ENCODE results near the gene MVK. TPM values are rescaled to one million over a fixed set of nuclear protein-coding genes. Genes with fewer than 3 reads are reported as not detected.

Gene MVK
- polyA plus RNA-seq, 1 of the 3 experiments (the other 2 are of a cell fraction), result 7.0 TPM

GRCh38 chr12:109586385-109587296, 13.0 kb downstream of the MVK start:
- H3K9me3 ChIP-seq, result no peaks in the 10 kb centered on the region
- WGBS (ENCODE audit: low lambda C conversion rate), result 78% methylated on average over 10 of the region's 10 CpGs
- ChIA-PET CTCF (interaction anchor here (0.8 to 3.9 kb wide), 6 partner anchors 8 to 259 kb away, joined by 3 to 25 read pairs (median 4); no protein-coding TSS in a partner anchor), POLR2A (no interaction called here)
- no peaks in the 10 kb centered on the region for H4K20me1 ChIP-seq (ENCODE audit: insufficient read depth)
- H3K4me2 ChIP-seq, result no peak overlapping the region
- TF ChIP-seq FOSL2 (IDR thresholded peaks at IDR 0.05; ENCODE audit: borderline replicate concordance, low read depth), result no peak
- TF ChIP-seq RCOR1 (IDR thresholded peaks at IDR 0.05; ENCODE audit: low read length), result no peak
- TF ChIP-seq NRF1 (IDR thresholded peaks at IDR 0.05; ENCODE audit: low read depth, low read length), result no peak
- TF ChIP-seq GATA2 (CRISPR knock-in tag; IDR thresholded peaks at IDR 0.05), result no peak
- TF ChIP-seq TCF12 (IDR thresholded peaks at IDR 0.05), result no peak
- TF ChIP-seq SIN3A (IDR thresholded peaks at IDR 0.05; ENCODE audit: borderline replicate concordance, low read depth, low read length), result no peak
- no peak for TF ChIP-seq REST (IDR thresholded peaks at IDR 0.05; ENCODE audit: low read depth, low read length)
- no peak for TF ChIP-seq PBX3 (IDR thresholded peaks at IDR 0.05)
- no peak for TF ChIP-seq EP300 (IDR thresholded peaks at IDR 0.05; ENCODE audit: borderline replicate concordance in 1 of 2, low read depth in 1 of 2, low read length in 1 of 2)
- no peak for TF ChIP-seq RFX5 (IDR thresholded peaks at IDR 0.05; ENCODE audit: low read length)
- no peak for TF ChIP-seq POLR2AphosphoS5 (IDR thresholded peaks at IDR 0.05; ENCODE audit: low read depth, low read length)
- TF ChIP-seq MXI1 (IDR thresholded peaks at IDR 0.05; ENCODE audit: low read depth, low read length), result no peak
- TF ChIP-seq CTCF (IDR thresholded peaks at IDR 0.05), result no peak
- no peak for TF ChIP-seq TAF1 (IDR thresholded peaks at IDR 0.05; ENCODE audit: borderline replicate concordance, low read depth, low read length)
- no peak overlapping the region for H3K27ac ChIP-seq (ENCODE audit: low read depth in 2 of 2, low read length in 1 of 2)
- no peaks in the 10 kb centered on the region for H3K79me2 ChIP-seq (ENCODE audit: insufficient read depth)
- DNase-seq, result no peak
- H2AFZ ChIP-seq (ENCODE audit: low read depth), result no peak overlapping the region
- no peak overlapping the region for H3K9ac ChIP-seq
- H3F3A ChIP-seq (replicated peaks; ENCODE audit: insufficient read depth), result no peaks in the 10 kb centered on the region
- no peaks in the 10 kb centered on the region for H3K9me2 ChIP-seq
- no peaks in the 10 kb centered on the region for H3K27me3 ChIP-seq (ENCODE audit: insufficient read depth)
- H3K4me3 ChIP-seq (ENCODE audit: low read depth in 2 of 2, low read length in 1 of 2), result no peak overlapping the region
- H3K4me1 ChIP-seq (ENCODE audit: control insufficient read depth in 1 of 2, insufficient read depth in 2 of 2, low read depth in 1 of 2, low read length in 1 of 2), result peaks cover 0 to 23% of the 10 kb centered on the region in 2 experiments; a peak in 2 of 4 replicates
- H3K36me3 ChIP-seq (replicated peaks in 1 of 2; ENCODE audit: control insufficient read depth in 1 of 2, insufficient read depth in 2 of 2, low read length in 1 of 2), result peaks cover 0 to 16% of the 10 kb centered on the region in 2 experiments
